SH-SY5Y (cell line): ENCODE measurements around the gene GOLGB1.

Source experiments
- GATA2 ChIP-seq: IDR thresholded peaks from 2 replicates; pipeline ENCODE4 v1.6.1; 2011; ENCODE audit warnings: mild to moderate bottlenecking, low read depth, low read length
- GATA3 ChIP-seq: IDR thresholded peaks from 2 replicates; pipeline ENCODE4 v1.6.1; 2011; ENCODE audit warnings: low read depth, mild to moderate bottlenecking, low read length, moderate library complexity

GRCh38 chr3:121707531-121708273, 41.8 kb downstream of the GOLGB1 start:
- no peak for TF ChIP-seq GATA2
- TF ChIP-seq GATA3, result no peak
